Motor neuron (in vitro differentiated cells): ENCODE results near the gene ATXN1. TPM values are rescaled to one million over a fixed set of nuclear protein-coding genes. Genes with fewer than 3 reads are reported as not detected.

ENCODE experiments used
- ATAC-seq, 8 experiments: fragments of 200-7000 bp; cut with Tn5 transposase; replicated peaks in 6 of 8; 2 replicates each; pipeline ENCODE4 v1.8.0; 2021; ENCODE audit warnings: mild to moderate bottlenecking in 8 of 8, moderate library complexity in 8 of 8
- H3K27ac ChIP-seq, 2 donors: fragments of 250-450 bp; sonication (Bioruptor Pico); 2 replicates each; pipeline ENCODE4 v1.9.0; 2021; ENCODE audit warnings: antibody characterized with exemption in 2 of 2, mild to moderate bottlenecking in 2 of 2, moderate library complexity in 1 of 2
- H3K4me1 ChIP-seq, 2 donors: fragments of 250-450 bp; sonication (Bioruptor Pico); replicated peaks in 1 of 2; 2 replicates each; pipeline ENCODE4 v1.6.1; 2021; ENCODE audit warnings: antibody characterized with exemption in 2 of 2, mild to moderate bottlenecking in 2 of 2, moderate library complexity in 1 of 2
- H3K4me3 ChIP-seq, 5 donors: fragments of 250-450 bp; sonication (Bioruptor Pico); 2 replicates each; pipeline ENCODE4 v1.9.0; 2021; ENCODE audit warnings: antibody characterized with exemption in 5 of 5, mild to moderate bottlenecking in 5 of 5, moderate library complexity in 4 of 5
- WGBS, 10 experiments: fragments of 450-650 bp; shearing (Covaris generic); methylation state at CpG; one replicate each; pipeline ENCODE4 v1.0.0; 2022; 5-methylcytosine and 5-hydroxymethylcytosine counted together
- in situ Hi-C, 9 experiments: fragments of 400-800 bp; cut with MboI; loops; one replicate each; pipeline ENCODE4 v1.15.0; 2021; ENCODE audit warnings: low sequenced_read_pairs in 9 of 9, low pct_unique_long_range_greater_than_20kb in 2 of 9; ENCODE audit not compliant: unreplicated experiment in 9 of 9
- total RNA-seq, 8 experiments: library from RNA; unstranded; fragments of 300-600 nt; gene quantifications; 2 replicates each; pipeline versions ENCODE4 v1.2.3 to v1.2.4, GENCODE V29; 2022

ATXN1 gene
- total RNA-seq, 8 experiments from 2014 or later, result 8.9 to 64.9 (median 18.3) TPM

GRCh38 chr6:16572317-16572716 is 188.9 kb downstream of the ATXN1 start:
- no peak for ATAC-seq
- in situ Hi-C loops, result no loop called here
- peaks cover 6 to 21% of the 10 kb centered on the region in 2 donors for H3K4me1 ChIP-seq
- 67 to 98% (median 85%) methylated on average over 1 to 5 of the region's 5 CpGs; no CpG with 5 or more reads in 2 of the 10 experiments for WGBS, 10 experiments
- H3K4me3 ChIP-seq, result no peak overlapping the region
- H3K27ac ChIP-seq, result no peak overlapping the region

- Histone ChIP-seq H3K27ac (no peak overlapping the region), H3K4me1 (peaks cover under 1 to 11% of the 10 kb centered on the region in 2 donors), H3K4me3 (no peak overlapping the region)
- ATAC-seq, result no peak
- in situ Hi-C loops, result no loop called here
- WGBS, 10 experiments, result 60 to 100% (median 76%) methylated on average over 1 of the region's 1 CpG; no CpG with 5 or more reads in 4 of the 10 experiments
These were observed 190.3 kb downstream of the ATXN1 start for GRCh38 chr6:16570946-16571345.

GRCh38 chr6:16570221-16570553 is 191.1 kb downstream of the ATXN1 start:
- WGBS, 10 experiments, result 57 to 100% (median 88%) methylated on average over 1 of the region's 1 CpG; no CpG with 5 or more reads in 2 of the 10 experiments
- ATAC-seq, result no peak
- in situ Hi-C loops, result no loop called here
- Histone ChIP-seq H3K27ac (no peak overlapping the region), H3K4me3 (no peak overlapping the region), H3K4me1 (peaks cover 0 to 5% of the 10 kb centered on the region in 2 donors)

GRCh38 chr6:16568128-16568527 is 193.1 kb downstream of the ATXN1 start:
- in situ Hi-C loops, result no loop called here
- Histone ChIP-seq H3K27ac (no peak overlapping the region), H3K4me1 (peaks cover 0 to 5% of the 10 kb centered on the region in 2 donors), H3K4me3 (no peak overlapping the region)
- ATAC-seq, result no peak
- 27 to 90% (median 68%) methylated on average over 1 to 5 of the region's 5 CpGs for WGBS, 10 experiments

GRCh38 chr6:16567071-16567470 is 194.2 kb downstream of the ATXN1 start:
- Histone ChIP-seq H3K4me3 (no peak overlapping the region), H3K27ac (no peak overlapping the region), H3K4me1 (peaks cover 0 to 5% of the 10 kb centered on the region in 2 donors)
- 86 to 100% (median 95%) methylated on average over 1 of the region's 1 CpG; no CpG with 5 or more reads in 4 of the 10 experiments for WGBS, 10 experiments
- in situ Hi-C loops, result no loop called here
- ATAC-seq, result no peak

GRCh38 chr6:16564436-16564835 is 196.8 kb downstream of the ATXN1 start:
- in situ Hi-C loops, result no loop called here
- ATAC-seq, result peak in 3 of 8 experiments; percentile 83 to 96 (median 94)
- Histone ChIP-seq H3K4me3 (no peak overlapping the region), H3K4me1 (peaks cover 0 to 5% of the 10 kb centered on the region in 2 donors), H3K27ac (no peak overlapping the region)
- WGBS, 10 experiments, result 0 to 88% (median 41%) methylated on average over 1 to 2 of the region's 2 CpGs; no CpG with 5 or more reads in 2 of the 10 experiments

- Histone ChIP-seq H3K27ac (no peak overlapping the region), H3K4me1 (peaks cover 0 to 5% of the 10 kb centered on the region in 2 donors), H3K4me3 (no peak overlapping the region)
- no peak for ATAC-seq
- 76 to 100% (median 91%) methylated on average over 2 to 9 of the region's 10 CpGs for WGBS, 10 experiments
- in situ Hi-C loops, result no loop called here
These were observed 197.5 kb downstream of the ATXN1 start for GRCh38 chr6:16563628-16564240.

- Histone ChIP-seq H3K27ac (no peak overlapping the region), H3K4me1 (no peaks in the 10 kb centered on the region), H3K4me3 (no peak overlapping the region)
- ATAC-seq, result peak in 1 of 8 experiments; percentile 54
- in situ Hi-C loops, result no loop called here
- 34 to 100% (median 79%) methylated on average over 1 to 2 of the region's 2 CpGs for WGBS, 10 experiments
These were observed 198.8 kb downstream of the ATXN1 start for GRCh38 chr6:16562498-16562897.

GRCh38 chr6:16559071-16559470 is 202.2 kb downstream of the ATXN1 start:
- Histone ChIP-seq H3K4me3 (no peak overlapping the region), H3K27ac (no peak overlapping the region), H3K4me1 (peaks cover 2 to 7% of the 10 kb centered on the region in 2 donors)
- WGBS, 10 experiments, result 25 to 94% (median 91%) methylated on average over 1 to 4 of the region's 4 CpGs; no CpG with 5 or more reads in 1 of the 10 experiments
- in situ Hi-C loops, result no loop called here
- ATAC-seq, result no peak

- in situ Hi-C loops, result no loop called here
- ATAC-seq, result peak in 4 of 8 experiments; percentile 16 to 39 (median 25)
- 38 to 89% (median 74%) methylated on average over 1 to 3 of the region's 3 CpGs; no CpG with 5 or more reads in 4 of the 10 experiments for WGBS, 10 experiments
- peaks cover 2 to 7% of the 10 kb centered on the region in 2 donors for H3K4me1 ChIP-seq
- no peak overlapping the region for H3K27ac ChIP-seq
- no peak overlapping the region for H3K4me3 ChIP-seq
These were observed 205.7 kb downstream of the ATXN1 start for GRCh38 chr6:16555550-16555949.

- no peak overlapping the region for H3K4me3 ChIP-seq
- H3K27ac ChIP-seq, result no peak overlapping the region
- whole genome bisulfite sequencing, 10 experiments, result 80 to 100% (median 90%) methylated on average over 1 to 3 of the region's 3 CpGs; no CpG with 5 or more reads in 1 of the 10 experiments
- peaks cover 2 to 7% of the 10 kb centered on the region in 2 donors for H3K4me1 ChIP-seq
- in situ Hi-C loops, result no loop called here
- ATAC-seq, result no peak
These were observed 207.7 kb downstream of the ATXN1 start for GRCh38 chr6:16553531-16553930.

- no peak overlapping the region for H3K4me3 ChIP-seq
- peaks cover 2 to 7% of the 10 kb centered on the region in 2 donors for H3K4me1 ChIP-seq
- 40 to 94% (median 90%) methylated on average over 1 to 5 of the region's 6 CpGs; no CpG with 5 or more reads in 2 of the 10 experiments for WGBS, 10 experiments
- in situ Hi-C loops, result no loop called here
- ATAC-seq, result no peak
- H3K27ac ChIP-seq, result no peak overlapping the region
These were observed 209.8 kb downstream of the ATXN1 start for GRCh38 chr6:16551466-16551865.

GRCh38 chr6:16548121-16548520 is 213.1 kb downstream of the ATXN1 start:
- no peak for ATAC-seq
- in situ Hi-C loops, result no loop called here
- Histone ChIP-seq H3K4me3 (no peak overlapping the region), H3K4me1 (peaks cover 0 to 10% of the 10 kb centered on the region in 2 donors), H3K27ac (no peak overlapping the region)
- WGBS, 10 experiments, result 0 to 100% (median 95%) methylated on average over 1 to 2 of the region's 2 CpGs

- Histone ChIP-seq H3K27ac (no peak overlapping the region), H3K4me1 (peaks cover 0 to 10% of the 10 kb centered on the region in 2 donors), H3K4me3 (no peak overlapping the region)
- WGBS, 10 experiments, result 58 to 100% (median 87%) methylated on average over 1 to 3 of the region's 4 CpGs; no CpG with 5 or more reads in 2 of the 10 experiments
- ATAC-seq, result no peak
- in situ Hi-C loops, result no loop called here
These were observed 213.7 kb downstream of the ATXN1 start for GRCh38 chr6:16547587-16547986.
